Activated CD8-positive, alpha-beta memory T cell treated with anti-CD3 and anti-CD28 coated beads for 24 hours (primary cell): ENCODE measurements around the gene SPTBN1.

ENCODE experiments used
- DNase-seq: peaks from one replicate; pipeline ENCODE4 v3.0.0-alpha.2; 2020

Gene SPTBN1

DNA sequence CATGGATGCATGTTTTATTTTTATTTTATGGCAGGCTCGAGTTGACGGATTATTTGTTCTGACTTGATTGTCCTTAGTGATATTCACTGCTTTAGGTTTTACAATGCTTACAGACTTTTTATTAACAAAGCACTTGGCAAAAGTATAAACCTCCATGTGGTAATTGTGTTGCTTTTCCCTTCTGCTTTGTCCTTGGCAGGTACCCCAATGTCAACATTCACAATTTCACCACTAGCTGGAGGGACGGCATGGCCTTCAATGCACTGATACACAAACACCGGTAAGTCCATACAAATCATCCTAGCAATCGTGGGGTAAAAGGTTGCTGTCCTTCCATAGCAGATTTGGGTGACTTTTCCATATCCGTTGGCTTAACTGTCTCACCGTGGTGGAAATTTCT is 161.3 kb downstream of the SPTBN1 start:
- no peak for DNase-seq

DNA sequence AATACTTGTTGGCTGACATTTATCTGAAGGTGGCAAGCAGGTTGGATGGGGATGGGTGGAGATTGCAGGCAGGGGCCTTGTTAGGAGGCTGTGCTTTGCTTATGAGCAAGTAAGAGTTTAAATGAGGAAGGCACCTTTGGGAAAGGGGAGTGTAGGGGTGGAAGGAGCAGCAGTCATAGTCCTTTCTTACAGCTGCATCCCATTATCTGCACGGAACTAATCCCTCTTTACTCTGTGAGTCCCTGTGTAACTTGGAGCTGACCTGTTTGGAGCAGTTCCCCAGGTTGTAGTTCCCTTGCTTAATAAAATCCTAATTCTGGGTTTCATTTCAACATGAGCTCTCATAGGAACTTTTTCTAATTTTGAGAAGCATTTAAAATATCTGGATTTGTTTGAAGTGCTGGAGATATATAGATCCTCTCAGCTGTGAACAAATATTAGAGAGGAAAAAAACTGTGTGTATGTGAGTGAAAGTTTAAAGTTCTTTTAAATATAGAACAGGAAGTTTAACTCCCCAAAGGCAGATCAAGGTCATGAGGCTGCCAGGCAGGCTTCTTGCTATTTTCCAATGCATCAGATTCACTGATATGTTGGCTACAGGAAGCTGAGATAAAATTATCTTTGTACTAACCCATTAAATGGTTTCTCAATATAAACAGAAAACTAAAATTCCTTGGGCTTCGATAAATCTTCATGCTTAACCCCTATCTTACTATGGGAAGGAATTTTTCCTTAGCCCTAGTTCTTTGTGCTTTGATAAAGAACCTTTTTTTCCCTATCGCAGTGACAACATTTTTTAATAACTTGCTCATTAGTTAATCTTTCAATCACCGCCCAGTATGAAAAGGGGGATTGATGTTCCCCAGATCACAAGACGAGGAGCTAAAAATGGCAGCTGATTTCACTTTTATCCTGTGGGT is 162.8 kb downstream of the SPTBN1 start:
- no peak for DNase-seq

DNA sequence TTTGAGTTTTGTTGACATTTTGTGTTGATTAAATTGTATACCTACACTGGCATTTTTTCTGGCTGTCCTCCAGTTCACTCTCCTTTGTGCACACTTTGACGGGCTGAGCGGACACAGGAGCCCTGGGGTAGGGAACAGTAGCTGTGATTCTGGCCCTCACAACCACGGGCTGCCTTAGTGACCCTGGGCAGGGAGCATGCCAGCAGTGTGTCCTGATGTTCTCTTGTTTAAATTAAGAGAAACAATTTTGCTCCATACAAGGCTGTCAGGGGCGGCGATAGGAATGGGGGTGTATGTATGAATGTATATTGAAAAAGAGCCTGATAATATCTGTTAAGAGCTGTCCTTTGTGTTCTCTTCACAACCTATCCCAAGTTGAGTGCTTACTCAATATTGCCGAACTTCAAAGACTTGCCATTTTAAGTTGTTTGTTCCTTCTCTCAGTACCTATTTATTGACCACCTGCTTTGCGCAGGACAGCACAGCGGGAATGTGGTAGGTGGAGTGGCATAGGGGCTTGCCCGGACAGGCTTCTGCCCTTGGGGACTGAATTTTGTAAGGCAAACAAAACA is 163.6 kb downstream of the SPTBN1 start:
- no peak for DNase-seq

DNA sequence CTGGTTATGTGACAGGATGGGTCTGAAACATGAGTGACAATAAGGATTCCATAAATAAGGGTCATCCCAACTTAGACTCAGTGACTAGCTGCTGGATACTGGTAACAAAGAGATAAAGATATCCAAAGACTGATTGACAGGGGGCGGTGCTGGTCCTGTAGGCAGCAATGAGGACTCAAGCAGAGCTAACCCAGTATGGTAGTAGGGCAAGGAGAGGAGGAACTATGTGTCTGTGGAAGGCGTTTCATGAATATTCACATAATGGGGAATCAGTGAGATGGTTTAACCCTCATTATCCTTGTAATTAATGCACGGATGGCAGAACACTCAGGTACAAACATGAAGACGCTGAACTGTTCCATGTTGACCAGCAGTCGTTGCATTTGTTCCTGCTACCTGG is 164.8 kb downstream of the SPTBN1 start:
- no peak for DNase-seq

DNA sequence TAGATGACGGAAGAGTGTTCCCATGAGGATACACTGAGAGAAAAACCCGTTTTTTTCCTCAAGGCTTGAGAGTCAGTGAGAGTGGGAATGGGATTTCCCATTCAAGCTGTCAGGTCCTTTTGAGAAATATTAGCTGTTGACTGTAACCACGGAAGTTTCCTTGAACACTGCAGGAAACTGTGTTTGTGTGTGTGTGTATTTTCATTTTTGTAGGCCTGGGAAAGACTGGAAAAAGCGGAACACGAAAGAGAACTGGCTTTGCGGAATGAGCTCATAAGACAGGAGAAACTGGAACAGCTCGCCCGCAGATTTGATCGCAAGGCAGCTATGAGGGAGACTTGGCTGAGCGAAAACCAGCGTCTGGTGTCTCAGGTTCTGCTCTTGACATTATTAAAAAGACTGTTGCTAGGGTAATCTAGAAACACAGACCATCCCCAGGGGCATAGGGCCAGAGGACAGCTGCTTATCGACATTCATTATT is 168.5 kb downstream of the SPTBN1 start:
- DNase-seq = no peak

DNA sequence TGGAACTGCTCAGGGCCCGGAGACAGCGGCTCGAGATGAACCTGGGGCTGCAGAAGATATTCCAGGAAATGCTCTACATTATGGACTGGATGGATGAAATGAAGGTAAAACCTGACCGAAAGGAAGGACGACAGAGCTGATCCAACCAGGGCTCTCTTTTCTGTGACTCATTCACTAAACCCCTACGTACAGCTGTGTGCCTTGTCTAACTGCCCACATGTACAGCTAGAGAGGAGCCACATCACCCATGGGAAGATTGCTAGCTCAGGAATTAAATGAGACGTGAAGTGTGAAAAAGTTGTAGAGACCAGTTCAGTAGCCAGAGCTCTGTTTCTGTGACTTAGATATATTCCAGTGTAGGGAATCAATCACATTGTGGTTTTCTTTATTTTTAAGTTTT is 170.0 kb downstream of the SPTBN1 start:
- no peak for DNase-seq

DNA sequence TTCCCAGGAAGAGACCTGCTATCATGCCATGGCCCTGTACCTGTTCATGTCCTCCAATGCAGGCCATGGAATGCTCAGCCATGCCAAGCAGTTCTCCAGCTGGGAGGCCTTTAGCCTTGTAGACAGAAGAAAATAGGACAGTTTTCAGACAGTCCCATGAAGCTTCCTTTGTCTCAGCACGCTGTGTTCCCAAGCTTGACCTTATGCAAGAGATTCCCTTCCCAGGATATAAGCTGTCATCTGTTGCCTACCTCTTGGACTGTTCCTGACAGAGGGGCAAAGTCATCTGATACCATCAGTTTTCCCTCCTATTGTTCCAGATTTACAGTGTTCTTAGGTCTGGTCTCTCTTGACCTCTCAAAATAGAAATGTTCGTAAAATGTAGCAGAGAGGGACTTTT is 170.8 kb downstream of the SPTBN1 start:
- DNase-seq = no peak

DNA sequence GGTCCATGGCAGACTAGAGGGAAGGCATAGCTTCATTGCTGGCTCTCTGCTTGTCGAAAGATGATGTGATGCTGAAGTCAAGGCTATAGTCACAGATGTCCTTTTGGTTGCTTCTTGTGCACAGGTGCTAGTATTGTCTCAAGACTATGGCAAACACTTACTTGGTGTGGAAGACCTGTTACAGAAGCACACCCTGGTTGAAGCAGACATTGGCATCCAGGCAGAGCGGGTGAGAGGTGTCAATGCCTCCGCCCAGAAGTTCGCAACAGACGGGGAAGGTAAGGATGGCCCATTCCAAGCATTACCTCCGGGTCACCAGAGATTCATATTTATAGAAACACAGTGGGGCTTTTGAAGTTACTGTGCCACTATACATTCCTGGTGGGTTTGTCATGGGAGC is 171.8 kb downstream of the SPTBN1 start:
- DNase-seq = no peak

DNA sequence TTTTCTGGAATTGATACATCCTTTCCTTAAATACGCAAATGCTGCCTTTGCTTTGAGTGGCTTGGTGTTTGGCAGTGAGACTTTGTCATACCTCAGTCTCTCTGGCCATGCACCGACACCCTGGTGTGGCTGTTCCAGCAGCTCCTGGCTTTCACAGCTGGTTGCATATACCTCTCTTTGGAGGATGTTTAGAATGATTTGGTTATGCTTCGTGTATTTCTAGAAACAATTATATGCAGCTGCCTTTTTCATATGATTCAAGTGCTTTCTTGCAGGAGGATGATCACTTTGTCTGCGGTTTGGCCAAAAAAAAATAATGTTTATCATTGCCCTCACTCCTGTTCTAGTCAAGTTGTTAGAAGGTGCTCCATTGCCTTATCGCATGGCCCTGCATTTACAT is 172.3 kb downstream of the SPTBN1 start:
- no peak for DNase-seq

DNA sequence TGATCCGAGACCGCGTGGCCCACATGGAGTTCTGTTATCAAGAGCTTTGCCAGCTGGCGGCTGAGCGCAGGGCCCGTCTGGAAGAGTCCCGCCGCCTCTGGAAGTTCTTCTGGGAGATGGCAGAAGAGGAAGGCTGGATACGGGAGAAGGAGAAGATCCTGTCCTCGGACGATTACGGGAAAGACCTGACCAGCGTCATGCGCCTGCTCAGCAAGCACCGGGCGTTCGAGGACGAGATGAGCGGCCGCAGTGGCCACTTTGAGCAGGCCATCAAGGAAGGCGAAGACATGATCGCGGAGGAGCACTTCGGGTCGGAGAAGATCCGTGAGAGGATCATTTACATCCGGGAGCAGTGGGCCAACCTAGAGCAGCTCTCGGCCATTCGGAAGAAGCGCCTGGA is 172.8 kb downstream of the SPTBN1 start:
- no peak for DNase-seq

DNA sequence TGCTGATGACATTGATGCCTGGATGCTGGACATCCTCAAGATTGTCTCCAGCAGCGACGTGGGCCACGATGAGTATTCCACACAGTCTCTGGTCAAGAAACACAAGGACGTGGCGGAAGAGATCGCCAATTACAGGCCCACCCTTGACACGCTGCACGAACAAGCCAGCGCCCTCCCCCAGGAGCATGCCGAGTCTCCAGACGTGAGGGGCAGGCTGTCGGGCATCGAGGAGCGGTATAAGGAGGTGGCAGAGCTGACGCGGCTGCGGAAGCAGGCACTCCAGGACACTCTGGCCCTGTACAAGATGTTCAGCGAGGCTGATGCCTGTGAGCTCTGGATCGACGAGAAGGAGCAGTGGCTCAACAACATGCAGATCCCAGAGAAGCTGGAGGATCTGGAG is 173.3 kb downstream of the SPTBN1 start:
- no peak for DNase-seq

DNA sequence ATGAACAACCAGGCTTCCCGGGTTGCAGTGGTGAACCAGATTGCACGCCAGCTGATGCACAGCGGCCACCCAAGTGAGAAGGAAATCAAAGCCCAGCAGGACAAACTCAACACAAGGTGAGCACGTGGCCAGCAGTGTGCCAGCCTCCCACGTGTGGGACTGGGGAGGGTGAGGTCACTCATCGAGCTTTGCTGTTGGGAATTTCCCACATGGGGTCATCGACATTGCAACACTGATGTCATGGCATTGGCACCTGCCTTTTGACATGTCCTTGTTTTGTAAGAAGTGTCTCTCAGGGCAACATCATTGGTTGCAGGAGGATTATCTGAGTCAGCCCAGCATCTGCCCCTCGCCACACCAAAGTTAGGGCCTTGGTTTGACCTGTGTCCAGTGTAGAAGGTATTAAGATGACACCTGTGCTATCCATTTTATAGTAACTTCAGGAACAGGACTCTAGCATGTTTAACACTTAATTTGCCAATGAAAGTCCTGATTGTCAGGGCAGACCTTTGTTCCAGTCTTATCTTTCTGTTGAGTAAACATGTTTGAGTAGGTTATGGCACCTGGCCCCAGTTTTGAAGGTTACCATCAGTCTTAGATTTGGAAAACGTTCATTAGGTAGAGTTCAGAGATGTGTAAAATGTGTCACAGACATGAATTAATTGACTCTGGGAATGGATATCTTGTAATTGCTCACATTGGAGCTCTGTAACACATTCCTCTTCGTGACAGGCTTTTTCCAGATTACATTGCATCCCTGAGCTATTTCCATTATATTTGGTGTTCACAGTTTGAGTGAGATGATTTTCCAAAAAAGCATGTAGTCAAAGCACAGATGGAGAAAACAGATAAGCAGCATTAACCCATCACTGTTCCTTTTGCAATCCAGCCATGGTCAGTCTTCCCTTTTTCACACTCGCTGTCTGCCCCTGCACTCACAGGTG is 174.1 kb downstream of the SPTBN1 start:
- DNase-seq = no peak

DNA sequence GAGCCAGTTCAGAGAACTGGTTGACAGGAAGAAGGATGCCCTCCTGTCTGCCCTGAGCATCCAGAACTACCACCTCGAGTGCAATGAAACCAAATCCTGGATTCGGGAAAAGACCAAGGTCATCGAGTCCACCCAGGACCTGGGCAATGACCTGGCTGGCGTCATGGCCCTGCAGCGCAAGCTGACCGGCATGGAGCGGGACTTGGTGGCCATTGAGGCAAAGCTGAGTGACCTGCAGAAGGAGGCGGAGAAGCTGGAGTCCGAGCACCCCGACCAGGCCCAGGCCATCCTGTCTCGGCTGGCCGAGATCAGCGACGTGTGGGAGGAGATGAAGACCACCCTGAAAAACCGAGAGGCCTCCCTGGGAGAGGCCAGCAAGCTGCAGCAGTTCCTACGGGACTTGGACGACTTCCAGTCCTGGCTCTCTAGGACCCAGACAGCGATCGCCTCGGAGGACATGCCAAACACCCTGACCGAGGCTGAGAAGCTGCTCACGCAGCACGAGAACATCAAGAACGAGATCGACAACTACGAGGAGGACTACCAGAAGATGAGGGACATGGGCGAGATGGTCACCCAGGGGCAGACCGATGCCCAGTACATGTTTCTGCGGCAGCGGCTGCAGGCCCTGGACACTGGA is 174.9 kb downstream of the SPTBN1 start:
- no peak for DNase-seq

DNA sequence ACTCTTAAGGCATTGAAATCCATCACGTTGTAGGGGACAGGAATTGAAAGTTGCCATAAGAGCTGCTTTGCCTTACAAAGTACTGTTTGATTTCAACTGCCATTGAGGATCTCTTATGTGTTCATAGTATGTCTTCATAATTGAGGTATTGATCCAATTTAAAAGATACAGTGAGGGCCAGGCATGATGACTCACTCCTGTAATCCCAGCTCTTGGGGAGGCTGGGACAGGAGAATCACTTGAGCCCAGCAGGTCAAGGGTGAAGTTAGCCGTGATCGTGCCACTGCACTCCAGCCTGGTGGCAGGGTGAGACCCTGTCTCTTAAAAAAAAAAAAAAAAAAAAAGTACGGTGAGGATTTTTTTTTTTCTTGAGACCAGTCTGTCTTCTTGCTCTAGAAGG is 175.6 kb downstream of the SPTBN1 start:
- no peak for DNase-seq

DNA sequence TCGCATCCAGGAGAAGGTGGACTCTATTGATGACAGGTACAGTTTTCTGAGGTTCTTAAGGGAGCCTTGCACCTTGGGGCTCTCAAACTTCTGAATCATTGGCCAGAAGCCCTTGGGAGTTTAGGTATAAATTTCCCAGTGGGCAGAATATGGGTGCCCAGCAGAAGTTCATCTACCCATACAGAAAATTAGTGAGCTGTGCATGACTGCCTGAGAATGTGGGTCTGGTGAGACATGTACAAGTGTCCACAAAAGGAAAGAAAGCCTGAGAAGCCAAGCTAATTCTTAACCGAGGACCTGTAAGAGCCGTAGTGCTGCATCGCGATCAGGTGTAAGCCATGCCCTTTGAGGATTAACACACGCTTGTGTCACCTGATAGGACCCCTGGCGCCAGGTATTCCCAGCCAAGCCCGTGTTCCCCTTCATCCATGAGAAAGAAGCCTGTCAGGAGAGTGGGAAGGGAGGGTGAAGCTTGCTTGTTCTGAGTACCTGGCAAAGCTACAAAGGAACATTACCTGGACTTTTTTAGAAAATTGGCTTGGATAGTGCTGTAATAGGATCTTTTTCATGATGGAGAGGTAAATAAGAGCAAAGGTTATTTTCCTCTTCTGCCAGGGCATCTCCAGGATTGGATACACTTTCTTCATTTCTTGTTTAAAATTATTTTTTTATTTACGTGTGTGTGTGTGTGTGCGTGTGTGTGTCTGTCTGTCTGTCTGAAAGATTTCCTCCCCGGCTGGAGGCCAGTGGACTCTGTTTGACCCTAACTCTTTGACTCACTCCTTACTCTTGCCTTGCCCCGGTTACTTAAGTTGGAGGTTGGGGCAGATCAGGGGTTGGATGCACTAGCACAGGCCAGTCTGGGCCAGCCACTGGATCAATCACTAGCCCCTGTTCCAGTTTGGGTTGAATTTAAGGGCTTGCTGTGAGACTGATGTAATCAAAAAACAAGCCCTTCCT is 176.9 kb downstream of the SPTBN1 start:
- no peak for DNase-seq

DNA sequence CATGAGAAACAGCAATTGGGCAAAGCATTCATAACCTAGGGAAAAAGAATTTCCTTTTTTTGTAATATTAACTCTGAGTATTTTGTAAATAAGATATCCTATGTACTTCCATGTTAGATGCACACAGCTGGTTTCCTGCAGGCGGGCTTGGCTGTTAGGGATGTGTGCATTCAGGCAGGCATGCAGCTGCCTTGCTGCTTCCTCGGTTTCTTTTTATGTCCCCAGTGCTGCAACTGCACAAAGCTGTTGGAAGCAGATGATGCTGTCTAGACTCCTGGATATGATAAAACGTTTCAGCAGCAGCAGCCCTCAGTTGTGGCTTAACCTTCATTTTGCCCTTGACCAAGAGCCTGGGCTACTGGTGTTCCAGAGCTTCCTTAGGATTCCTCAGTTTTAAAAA is 177.9 kb downstream of the SPTBN1 start:
- no peak for DNase-seq

DNA sequence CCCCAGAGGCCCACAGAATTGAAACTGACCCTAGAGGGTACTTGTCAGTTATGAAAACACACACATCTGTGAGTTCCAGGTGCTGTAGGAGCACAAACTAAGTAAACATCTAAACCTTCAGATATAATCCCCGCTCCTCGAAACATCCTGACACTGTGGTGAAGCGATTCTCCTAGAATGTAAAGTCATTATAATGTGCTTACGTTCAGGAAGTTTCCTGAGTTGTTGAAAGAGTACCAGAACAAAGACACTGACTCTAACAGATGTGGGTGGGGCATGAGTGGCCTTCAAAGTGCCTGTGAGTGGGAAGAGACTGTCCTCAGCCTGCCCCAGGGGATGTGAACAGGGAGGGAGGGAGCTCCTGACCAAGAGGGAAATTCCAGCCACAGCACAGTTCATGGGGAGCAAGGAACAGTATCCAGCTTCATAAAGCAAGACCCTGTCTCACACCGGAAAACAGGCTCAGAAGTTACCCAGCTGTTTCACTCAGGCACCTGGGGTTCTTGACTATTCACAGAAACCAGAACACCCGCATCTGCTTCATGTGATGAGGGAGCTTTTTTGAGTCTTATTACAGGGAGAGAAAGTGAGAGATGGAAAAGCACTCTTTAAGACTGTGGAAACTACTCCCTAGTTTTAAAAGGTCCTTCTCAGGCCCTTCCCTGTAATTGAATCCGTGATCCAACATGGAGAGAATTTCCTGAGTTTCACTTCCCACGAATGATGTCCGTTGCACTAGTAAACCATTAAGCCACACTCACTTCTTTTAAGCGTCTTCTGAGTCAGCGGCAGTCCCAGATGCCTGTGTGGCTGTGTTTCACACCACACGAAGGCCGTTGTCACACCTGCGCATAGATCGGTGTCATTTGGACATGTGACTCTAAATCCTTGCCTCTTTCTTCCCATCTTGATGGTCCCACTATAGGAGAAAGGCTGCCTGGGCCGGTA is 178.7 kb downstream of the SPTBN1 start:
- DNase-seq = no peak

DNA sequence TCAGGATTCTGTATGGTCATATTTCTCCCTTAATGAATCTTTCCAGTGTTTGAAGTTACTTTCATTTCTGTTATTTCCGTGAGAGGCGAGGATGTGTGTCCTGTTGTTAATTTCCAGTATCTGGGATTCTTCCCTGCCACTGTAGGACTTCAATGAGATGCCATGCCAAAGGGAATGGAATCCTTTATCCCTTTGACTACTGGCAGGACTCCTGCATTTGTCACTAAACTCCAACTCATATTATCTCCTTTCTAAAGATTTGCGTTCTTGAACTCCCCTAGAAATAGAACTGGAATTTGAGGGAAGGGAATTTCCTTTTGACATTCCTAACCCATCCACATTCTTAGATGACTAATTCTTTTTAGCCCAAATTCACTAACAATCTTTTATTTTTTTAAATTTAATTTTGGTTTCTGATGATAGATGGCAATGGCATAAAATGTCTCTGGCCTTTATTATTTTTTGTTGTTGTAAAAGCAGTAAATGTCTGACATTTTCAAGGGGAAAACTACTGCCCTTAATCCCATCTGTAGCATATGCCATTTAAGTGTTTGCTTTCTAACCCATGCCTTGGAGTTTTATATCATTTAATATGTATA is 179.5 kb downstream of the SPTBN1 start:
- DNase-seq = no peak

DNA sequence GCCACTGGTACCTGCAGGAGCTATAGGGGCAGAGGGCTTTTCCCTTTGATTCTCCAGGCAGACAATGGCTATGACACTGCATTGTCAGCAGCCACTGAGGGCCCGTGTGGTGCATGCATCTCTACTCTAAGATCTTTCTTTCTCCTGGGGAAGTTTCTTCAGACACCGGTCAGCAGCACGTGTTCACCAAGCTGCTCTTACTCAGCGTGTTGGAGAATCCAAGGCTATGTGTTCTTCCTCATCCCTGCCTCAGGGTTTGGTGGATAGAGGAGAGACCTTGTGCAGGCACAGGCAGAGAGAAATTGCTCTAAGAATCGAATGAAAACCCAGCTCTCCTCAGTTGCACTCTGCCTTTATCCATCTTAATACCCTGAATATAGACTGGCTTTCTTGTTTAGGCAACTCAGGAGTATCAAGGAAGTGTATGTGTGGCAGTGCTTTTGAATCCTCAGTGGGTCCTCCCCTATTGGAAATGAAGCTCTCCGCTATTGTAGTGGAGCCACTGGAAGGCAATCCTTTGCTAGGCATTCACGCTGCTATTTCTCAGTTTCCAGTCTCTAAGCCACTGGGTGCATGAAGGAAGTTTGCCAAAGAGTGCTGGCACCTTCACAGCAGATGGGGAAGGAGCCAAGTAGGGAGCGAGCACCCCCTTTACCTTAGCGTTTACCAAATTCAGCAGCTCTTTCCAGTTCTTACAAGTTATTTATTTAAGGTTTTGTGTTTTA is 180.4 kb downstream of the SPTBN1 start:
- no peak for DNase-seq
